Right atrium auricular region (tissue), 2 donors: ENCODE data around the gene BTD. TPM values are rescaled to one million over a fixed set of nuclear protein-coding genes. Genes with fewer than 3 reads are reported as not detected.
A peak's percentile ranks its signal among the peaks of the same experiment; 100 is the strongest.

ENCODE experiments used
- DNase-seq: peaks from one replicate; pipeline ENCODE4 v3.0.0-alpha.2; 2019; ENCODE audit warnings: low spot score
- H3K27ac ChIP-seq, 2 donors: fragments of 200-600 bp; sonication (generic); 1 replicate in 1 of 2; 2 replicates in 1 of 2; pipeline ENCODE4 v1.5.1; 2016 to 2019
- H3K27me3 ChIP-seq, 2 donors: fragments of 200-600 bp; sonication (generic); one replicate each; pipeline versions ENCODE4 v1.5.1 to v1.6.0; 2017 to 2019
- H3K36me3 ChIP-seq: fragments of 200-600 bp; sonication (generic); one replicate; pipeline ENCODE4 v1.5.1; 2016
- H3K4me1 ChIP-seq, 2 donors: fragments of 200-600 bp; sonication (generic); one replicate each; pipeline versions ENCODE4 v1.5.1 to v1.6.0; 2017 to 2019
- H3K4me3 ChIP-seq, 2 donors: fragments of 200-600 bp; sonication (generic); 1 replicate in 1 of 2; 2 replicates in 1 of 2; pipeline ENCODE4 v1.5.1; 2017 to 2019; ENCODE audit warnings: mild to moderate bottlenecking in 1 of 2, moderate library complexity in 1 of 2
- H3K9me3 ChIP-seq, 2 donors: fragments of 200-600 bp; sonication (generic); one replicate each; pipeline ENCODE4 v1.5.1; 2019
- CTCF ChIP-seq, 2 donors: fragments of 200-600 bp; sonication (generic); IDR thresholded peaks; one replicate each; pipeline ENCODE4 v1.5.1; 2019; ENCODE audit warnings: antibody characterized with exemption in 2 of 2
- total RNA-seq, 2 donors: library from RNA; depleted of rRNA; stranded (reverse); fragments of >200 nt; gene quantifications; one replicate each; pipeline ENCODE4 v1.1.0, GENCODE V29; 2016

BTD gene
- total RNA-seq, 2 donors from 2014 or later, result 10.3 to 16.2 TPM

- Histone ChIP-seq H3K9me3 (no peaks in the 10 kb centered on the region), H3K27ac (no peak overlapping the region), H3K36me3 (no peaks in the 10 kb centered on the region), H3K27me3 (no peaks in the 10 kb centered on the region), H3K4me1 (peaks cover 0 to 46% of the 10 kb centered on the region in 2 donors), H3K4me3 (no peak overlapping the region)
- no peak for TF ChIP-seq CTCF (IDR thresholded peaks at IDR 0.05)
- DNase-seq, result no peak
Observed at GRCh38 chr3:15632212-15632580, 30.7 kb downstream of the BTD start.

GRCh38 chr3:15633159-15633558, 31.6 kb downstream of the BTD start:
- no peak for TF ChIP-seq CTCF (IDR thresholded peaks at IDR 0.05)
- Histone ChIP-seq H3K27ac (no peak overlapping the region), H3K4me3 (no peak overlapping the region), H3K36me3 (no peaks in the 10 kb centered on the region), H3K4me1 (peaks cover 0 to 48% of the 10 kb centered on the region in 2 donors), H3K27me3 (no peaks in the 10 kb centered on the region), H3K9me3 (no peaks in the 10 kb centered on the region)
- DNase-seq, result no peak

GRCh38 chr3:15633766-15634598, 32.4 kb downstream of the BTD start:
- Histone ChIP-seq H3K27me3 (no peaks in the 10 kb centered on the region), H3K4me1 (peaks cover 0 to 48% of the 10 kb centered on the region in 2 donors), H3K36me3 (no peaks in the 10 kb centered on the region), H3K27ac (peak overlapping the region; percentile 9 to 32), H3K4me3 (no peak overlapping the region), H3K9me3 (no peaks in the 10 kb centered on the region)
- TF ChIP-seq CTCF (IDR thresholded peaks at IDR 0.05), result no peak
- no peak for DNase-seq

- Histone ChIP-seq H3K4me3 (no peak overlapping the region), H3K27me3 (no peaks in the 10 kb centered on the region), H3K27ac (peak overlapping the region; percentile 9 to 32), H3K4me1 (peaks cover 0 to 48% of the 10 kb centered on the region in 2 donors), H3K36me3 (no peaks in the 10 kb centered on the region), H3K9me3 (no peaks in the 10 kb centered on the region)
- TF ChIP-seq CTCF (IDR thresholded peaks at IDR 0.05), result no peak
- no peak for DNase-seq
Observed at GRCh38 chr3:15634671-15635070, 33.1 kb downstream of the BTD start.

GRCh38 chr3:15635121-15635661, 33.6 kb downstream of the BTD start:
- H3K4me1 ChIP-seq, result peaks cover 0 to 44% of the 10 kb centered on the region in 2 donors
- H3K4me3 ChIP-seq, result no peak overlapping the region
- no peaks in the 10 kb centered on the region for H3K36me3 ChIP-seq
- peak overlapping the region; percentile 18 to 32 for H3K27ac ChIP-seq
- no peak for TF ChIP-seq CTCF (IDR thresholded peaks at IDR 0.05)
- no peak for DNase-seq
- H3K9me3 ChIP-seq, result no peaks in the 10 kb centered on the region
- H3K27me3 ChIP-seq, result no peaks in the 10 kb centered on the region
